ENCODE measurements around the gene CHST11. TPM values are rescaled to one million over a fixed set of nuclear protein-coding genes. Genes with fewer than 3 reads are reported as not detected.

The CHST11 gene
- total and polyA plus RNA-seq, 2 donors from 2014 or later, result 2.0 to 23.3 TPM

GRCh38 chr12:104809251-104809650 lies 352.5 kb downstream of the CHST11 start:
- FAIRE-seq (no peak), DNase-seq (no peak)
- Histone ChIP-seq H3K36me3 (ENCODE audit: control insufficient read depth in 2 of 3, insufficient read depth in 3 of 3, low read length in 3 of 3) (no peaks in the 10 kb centered on the region), H3K9me3 (ENCODE audit: control insufficient read depth in 2 of 3, insufficient read depth in 1 of 3, low read length in 3 of 3) (no peaks in the 10 kb centered on the region), H3K9ac (ENCODE audit: low read length in 3 of 3) (no peak overlapping the region), H3K4me1 (ENCODE audit: control insufficient read depth in 2 of 3, insufficient read depth in 2 of 3, low read depth in 1 of 3, low read length in 3 of 3) (no peaks in the 10 kb centered on the region), H3K27me3 (ENCODE audit: control insufficient read depth, insufficient read depth, low read length) (no peaks in the 10 kb centered on the region), H3K27ac (ENCODE audit: low read depth in 2 of 2, low read length in 2 of 2) (no peak overlapping the region), H3K4me3 (ENCODE audit: low read length in 3 of 3) (no peak overlapping the region)
- TF ChIP-seq, protein P1, sequence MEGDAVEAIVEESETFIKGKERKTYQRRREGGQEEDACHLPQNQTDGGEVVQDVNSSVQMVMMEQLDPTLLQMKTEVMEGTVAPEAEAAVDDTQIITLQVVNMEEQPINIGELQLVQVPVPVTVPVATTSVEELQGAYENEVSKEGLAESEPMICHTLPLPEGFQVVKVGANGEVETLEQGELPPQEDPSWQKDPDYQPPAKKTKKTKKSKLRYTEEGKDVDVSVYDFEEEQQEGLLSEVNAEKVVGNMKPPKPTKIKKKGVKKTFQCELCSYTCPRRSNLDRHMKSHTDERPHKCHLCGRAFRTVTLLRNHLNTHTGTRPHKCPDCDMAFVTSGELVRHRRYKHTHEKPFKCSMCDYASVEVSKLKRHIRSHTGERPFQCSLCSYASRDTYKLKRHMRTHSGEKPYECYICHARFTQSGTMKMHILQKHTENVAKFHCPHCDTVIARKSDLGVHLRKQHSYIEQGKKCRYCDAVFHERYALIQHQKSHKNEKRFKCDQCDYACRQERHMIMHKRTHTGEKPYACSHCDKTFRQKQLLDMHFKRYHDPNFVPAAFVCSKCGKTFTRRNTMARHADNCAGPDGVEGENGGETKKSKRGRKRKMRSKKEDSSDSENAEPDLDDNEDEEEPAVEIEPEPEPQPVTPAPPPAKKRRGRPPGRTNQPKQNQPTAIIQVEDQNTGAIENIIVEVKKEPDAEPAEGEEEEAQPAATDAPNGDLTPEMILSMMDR (IDR thresholded peaks at IDR 0.05; ENCODE audit: borderline replicate concordance, extremely low read depth, insufficient read depth), result no peak
- intact Hi-C loops (cut with DNase I), result no loop called here

DNA sequence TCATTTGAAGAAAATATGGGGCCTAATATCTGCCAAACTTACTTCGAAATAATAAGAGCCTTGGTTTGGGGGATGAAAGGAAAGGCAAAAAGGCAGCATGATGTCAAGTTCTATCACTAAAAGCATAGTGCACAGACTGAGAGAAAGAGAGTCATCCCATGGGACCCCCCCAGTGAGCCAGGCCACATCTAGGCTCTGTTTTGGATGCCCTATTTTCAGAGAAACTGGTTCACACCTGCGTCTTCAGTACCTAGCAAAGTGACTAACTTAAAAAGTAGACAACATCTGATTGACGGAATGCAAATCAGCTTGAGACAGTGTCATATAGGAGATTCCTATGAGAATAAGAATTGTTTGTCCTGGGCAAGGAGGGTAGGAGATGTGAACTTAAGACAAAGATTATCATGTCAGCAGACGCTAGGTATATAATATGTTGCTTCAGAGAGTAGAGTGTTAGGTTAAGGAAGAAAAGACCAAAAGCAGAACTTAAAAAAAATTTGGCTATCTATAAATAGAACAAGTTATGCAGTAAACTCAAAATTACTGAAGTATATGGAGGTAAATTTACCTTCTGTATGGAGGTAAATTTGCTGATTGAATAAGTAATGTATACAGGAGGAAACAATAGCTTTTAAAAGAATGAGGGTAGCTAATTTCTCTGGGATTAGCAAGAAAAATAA lies 353.1 kb downstream of the CHST11 start:
- TF ChIP-seq, protein P1 (IDR thresholded peaks at IDR 0.05; ENCODE audit: borderline replicate concordance, extremely low read depth, insufficient read depth), result no peak
- FAIRE-seq (no peak), DNase-seq (no peak)
- H3K27me3 ChIP-seq (ENCODE audit: control insufficient read depth, insufficient read depth, low read length), result no peaks in the 10 kb centered on the region
- no peak overlapping the region for H3K9ac ChIP-seq (ENCODE audit: low read length in 3 of 3)
- H3K36me3 ChIP-seq (ENCODE audit: control insufficient read depth in 2 of 3, insufficient read depth in 3 of 3, low read length in 3 of 3), result no peaks in the 10 kb centered on the region
- no peaks in the 10 kb centered on the region for H3K4me1 ChIP-seq (ENCODE audit: control insufficient read depth in 2 of 3, insufficient read depth in 2 of 3, low read depth in 1 of 3, low read length in 3 of 3)
- no peaks in the 10 kb centered on the region for H3K9me3 ChIP-seq (ENCODE audit: control insufficient read depth in 2 of 3, insufficient read depth in 1 of 3, low read length in 3 of 3)
- H3K27ac ChIP-seq (ENCODE audit: low read depth in 2 of 2, low read length in 2 of 2), result no peak overlapping the region
- no peak overlapping the region for H3K4me3 ChIP-seq (ENCODE audit: low read length in 3 of 3)
- intact Hi-C loops (cut with DNase I), result no loop called here

Small RNAs within 50 kb of the gene (microRNA-seq; reads per million reads assigned to microRNA genes)
- gene MIR3922, result not detected

Other genes with a start within 250 kb of the CHST11 start
- 73.2 TPM for gene TXNRD1, start 241.2 kb upstream of the CHST11 start, total RNA-seq
- gene TXNRD1, start 241.2 kb upstream of the CHST11 start, polyA plus RNA-seq (ENCODE audit: insufficient read depth, low read depth, low replicate concordance), result 45.0 TPM
- gene EID3, start 153.2 kb upstream of the CHST11 start, total RNA-seq, result 5.0 TPM
- 0.90 TPM for gene EID3, start 153.2 kb upstream of the CHST11 start, polyA plus RNA-seq (ENCODE audit: insufficient read depth, low read depth, low replicate concordance)